CD4-positive, CD25-positive, alpha-beta regulatory T cell (primary cell): ENCODE data around the gene PARP8. TPM values are rescaled to one million over a fixed set of nuclear protein-coding genes. Genes with fewer than 3 reads are reported as not detected.
A peak's percentile ranks its signal among the peaks of the same experiment; 100 is the strongest.

Source experiments
- ATAC-seq, 2 donors: fragments of 150-1000 bp; cut with Tn5 transposase; one replicate each; pipeline ENCODE4 v1.10.0; 2021; ENCODE audit warnings: low read depth in 2 of 2, moderate number of reproducible peaks in 2 of 2, moderate library complexity in 1 of 2
- DNase-seq, 3 donors: peaks; one replicate each; pipeline versions ENCODE4 v3.0.0 to v3.0.0-alpha.2; 2012 to 2022; ENCODE audit warnings: mixed read lengths in 1 of 3
- H3K27ac ChIP-seq: one replicate; pipeline ENCODE4 v1.7.0; 2013; ENCODE audit warnings: mild to moderate bottlenecking, low read length; ENCODE audit not compliant: insufficient read depth, poor library complexity, severe bottlenecking
- H3K27me3 ChIP-seq: one replicate; pipeline ENCODE4 v1.7.0; 2013; ENCODE audit warnings: low read length; ENCODE audit not compliant: control insufficient read depth, insufficient read depth
- H3K36me3 ChIP-seq: one replicate; pipeline ENCODE4 v1.7.0; 2013; ENCODE audit warnings: mild to moderate bottlenecking, low read length, moderate library complexity; ENCODE audit not compliant: control insufficient read depth, insufficient read depth
- H3K4me1 ChIP-seq: 2 replicates; pipeline ENCODE4 v1.7.0; 2013; ENCODE audit warnings: mild to moderate bottlenecking, low read length; ENCODE audit not compliant: insufficient read depth, control insufficient read depth, poor library complexity, severe bottlenecking
- H3K4me3 ChIP-seq: one replicate; pipeline ENCODE4 v1.7.0; 2013; ENCODE audit warnings: low read depth, mild to moderate bottlenecking, low read length, moderate library complexity
- H3K9me3 ChIP-seq, 2 experiments: 1 replicate in 1 of 2; 2 replicates in 1 of 2; pipeline ENCODE4 v1.7.0; 2013; ENCODE audit warnings: low read length in 2 of 2, mild to moderate bottlenecking in 1 of 2, moderate library complexity in 1 of 2; ENCODE audit not compliant: control insufficient read depth in 2 of 2
- H3K27ac Mint-ChIP-seq, 3 donors: one replicate each; pipeline ENCODE4 v1.8.0; 2020 to 2022; ENCODE audit warnings: mild to moderate bottlenecking in 3 of 3, mixed read lengths in 3 of 3, moderate library complexity in 2 of 3
- H3K27me3 Mint-ChIP-seq: one replicate; pipeline ENCODE4 v1.8.0; 2022; ENCODE audit warnings: mild to moderate bottlenecking, mixed read lengths
- H3K36me3 Mint-ChIP-seq: one replicate; pipeline ENCODE4 v1.8.0; 2020; ENCODE audit warnings: mixed read lengths
- H3K4me1 Mint-ChIP-seq, 4 donors: one replicate each; pipeline ENCODE4 v1.8.0; 2020 to 2022; ENCODE audit warnings: mixed read lengths in 4 of 4, mild to moderate bottlenecking in 1 of 4
- H3K4me3 Mint-ChIP-seq, 4 donors: one replicate each; pipeline ENCODE4 v1.8.0; 2020 to 2022; ENCODE audit warnings: mild to moderate bottlenecking in 4 of 4, mixed read lengths in 4 of 4, moderate library complexity in 3 of 4
- H3K9me3 Mint-ChIP-seq, 7 donors: one replicate each; pipeline ENCODE4 v1.8.0; 2020 to 2022; ENCODE audit warnings: mixed read lengths in 7 of 7, mild to moderate bottlenecking in 3 of 7, moderate library complexity in 2 of 7
- polyA plus RNA-seq, 4 donors: library from polyadenylated mRNA; unstranded; fragments of 300-500 nt; fragmentation: Illumina TruSeq; gene quantifications; one replicate each; pipeline ENCODE4 v1.2.3, GENCODE V29; 2021
- total RNA-seq: library from RNA; stranded (reverse); gene quantifications from one replicate; pipeline ENCODE4 v1.2.3, GENCODE V29; 2022

The PARP8 gene
- total and polyA plus RNA-seq, 5 donors from 2014 or later = 45.0 to 217 (median 56.0) TPM

GRCh38 chr5:50839472-50839871 lies 173.0 kb downstream of the PARP8 start:
- peaks cover 0 to 10% (median 2%) of the 10 kb centered on the region in 4 donors for H3K4me1 Mint-ChIP-seq
- H3K27ac Mint-ChIP-seq = peak overlapping the region in 1 of 3 donors; percentile 89
- no peak overlapping the region for H3K4me3 Mint-ChIP-seq
- Histone ChIP-seq H3K27ac (no peak overlapping the region), H3K27me3 (no peaks in the 10 kb centered on the region), H3K4me3 (no peak overlapping the region), H3K4me1 (no peaks in the 10 kb centered on the region), H3K9me3 (no peaks in the 10 kb centered on the region), H3K36me3 (peaks cover 58% of the 10 kb centered on the region)
- DNase-seq = no peak
- peaks cover 0 to 1% (median 0%) of the 10 kb centered on the region in 7 donors for H3K9me3 Mint-ChIP-seq
- H3K27me3 Mint-ChIP-seq = no peaks in the 10 kb centered on the region
- H3K36me3 Mint-ChIP-seq = peaks cover 42% of the 10 kb centered on the region
- no peak for ATAC-seq

GRCh38 chr5:50843091-50843490 lies 176.7 kb downstream of the PARP8 start:
- Histone ChIP-seq H3K4me3 (no peak overlapping the region), H3K27ac (no peak overlapping the region), H3K36me3 (peaks cover 36% of the 10 kb centered on the region), H3K9me3 (no peaks in the 10 kb centered on the region), H3K4me1 (no peaks in the 10 kb centered on the region), H3K27me3 (no peaks in the 10 kb centered on the region)
- no peak for DNase-seq
- ATAC-seq = no peak
- no peak overlapping the region for H3K27ac Mint-ChIP-seq
- H3K4me1 Mint-ChIP-seq = peaks cover 0 to 8% (median under 1%) of the 10 kb centered on the region in 4 donors
- no peaks in the 10 kb centered on the region for H3K27me3 Mint-ChIP-seq
- H3K36me3 Mint-ChIP-seq = peaks cover 28% of the 10 kb centered on the region
- H3K9me3 Mint-ChIP-seq = peaks cover 0 to 1% (median 0%) of the 10 kb centered on the region in 7 donors
- no peak overlapping the region for H3K4me3 Mint-ChIP-seq

GRCh38 chr5:50846261-50846660 lies 179.8 kb downstream of the PARP8 start:
- H3K9me3 Mint-ChIP-seq = no peaks in the 10 kb centered on the region
- no peaks in the 10 kb centered on the region for H3K27me3 ChIP-seq
- H3K9me3 ChIP-seq = no peaks in the 10 kb centered on the region
- H3K27ac ChIP-seq = no peak overlapping the region
- H3K36me3 ChIP-seq = peaks cover 27% of the 10 kb centered on the region
- no peak overlapping the region for H3K27ac Mint-ChIP-seq
- no peak overlapping the region for H3K4me3 ChIP-seq
- no peak overlapping the region for H3K4me3 Mint-ChIP-seq
- H3K27me3 Mint-ChIP-seq = no peaks in the 10 kb centered on the region
- ATAC-seq (no peak), DNase-seq (no peak)
- no peaks in the 10 kb centered on the region for H3K4me1 Mint-ChIP-seq
- H3K4me1 ChIP-seq = no peaks in the 10 kb centered on the region
- H3K36me3 Mint-ChIP-seq = peaks cover 6% of the 10 kb centered on the region

GRCh38 chr5:50849554-50849953 lies 183.1 kb downstream of the PARP8 start:
- no peak overlapping the region for H3K27ac ChIP-seq
- no peaks in the 10 kb centered on the region for H3K9me3 Mint-ChIP-seq
- no peaks in the 10 kb centered on the region for H3K27me3 ChIP-seq
- no peaks in the 10 kb centered on the region for H3K36me3 Mint-ChIP-seq
- no peak overlapping the region for H3K4me3 ChIP-seq
- H3K27ac Mint-ChIP-seq = no peak overlapping the region
- H3K27me3 Mint-ChIP-seq = no peaks in the 10 kb centered on the region
- DNase-seq (no peak), ATAC-seq (no peak)
- no peaks in the 10 kb centered on the region for H3K4me1 ChIP-seq
- H3K4me3 Mint-ChIP-seq = no peak overlapping the region
- peaks cover 4% of the 10 kb centered on the region for H3K36me3 ChIP-seq
- no peaks in the 10 kb centered on the region for H3K9me3 ChIP-seq
- peaks cover 0 to 6% (median 2%) of the 10 kb centered on the region in 4 donors for H3K4me1 Mint-ChIP-seq

GRCh38 chr5:50853151-50853550 lies 186.7 kb downstream of the PARP8 start:
- H3K9me3 Mint-ChIP-seq = no peaks in the 10 kb centered on the region
- ATAC-seq = peak; percentile 19 to 45
- H3K27me3 ChIP-seq = peaks cover 2% of the 10 kb centered on the region
- H3K27ac ChIP-seq = no peak overlapping the region
- no peaks in the 10 kb centered on the region for H3K9me3 ChIP-seq
- H3K27ac Mint-ChIP-seq = no peak overlapping the region
- H3K36me3 Mint-ChIP-seq = no peaks in the 10 kb centered on the region
- H3K4me3 Mint-ChIP-seq = no peak overlapping the region
- peak in 1 of 3 donors; percentile 8 for DNase-seq
- no peaks in the 10 kb centered on the region for H3K4me1 ChIP-seq
- no peaks in the 10 kb centered on the region for H3K36me3 ChIP-seq
- no peak overlapping the region for H3K4me3 ChIP-seq
- peaks cover 0 to 6% (median 2%) of the 10 kb centered on the region in 4 donors for H3K4me1 Mint-ChIP-seq
- peaks cover 4% of the 10 kb centered on the region for H3K27me3 Mint-ChIP-seq

GRCh38 chr5:50854082-50854481 lies 187.6 kb downstream of the PARP8 start:
- no peak overlapping the region for H3K4me3 ChIP-seq

GRCh38 chr5:50855001-50855400 lies 188.6 kb downstream of the PARP8 start:
- H3K36me3 Mint-ChIP-seq = no peaks in the 10 kb centered on the region
- Histone ChIP-seq H3K4me1 (no peaks in the 10 kb centered on the region), H3K27ac (no peak overlapping the region), H3K27me3 (peaks cover 2% of the 10 kb centered on the region), H3K4me3 (no peak overlapping the region), H3K9me3 (no peaks in the 10 kb centered on the region), H3K36me3 (no peaks in the 10 kb centered on the region)
- H3K9me3 Mint-ChIP-seq = no peaks in the 10 kb centered on the region
- no peak overlapping the region for H3K27ac Mint-ChIP-seq
- no peak overlapping the region for H3K4me3 Mint-ChIP-seq
- no peak for ATAC-seq
- H3K27me3 Mint-ChIP-seq = peaks cover 9% of the 10 kb centered on the region
- peaks cover 0 to 6% (median 2%) of the 10 kb centered on the region in 4 donors for H3K4me1 Mint-ChIP-seq
- DNase-seq = no peak

More at GRCh38 chr5:50854082-50854481, 187.6 kb downstream of the PARP8 start:
- peaks cover 2% of the 10 kb centered on the region for H3K27me3 ChIP-seq
- H3K27ac ChIP-seq = no peak overlapping the region
- H3K9me3 Mint-ChIP-seq = no peaks in the 10 kb centered on the region
- no peaks in the 10 kb centered on the region for H3K36me3 ChIP-seq
- H3K4me3 Mint-ChIP-seq = no peak overlapping the region
- H3K4me1 ChIP-seq = no peaks in the 10 kb centered on the region
- H3K36me3 Mint-ChIP-seq = no peaks in the 10 kb centered on the region
- ATAC-seq = no peak
- no peak for DNase-seq
- H3K4me1 Mint-ChIP-seq = peaks cover 0 to 6% (median 2%) of the 10 kb centered on the region in 4 donors
- no peak overlapping the region for H3K27ac Mint-ChIP-seq
- peaks cover 4% of the 10 kb centered on the region for H3K27me3 Mint-ChIP-seq
- no peaks in the 10 kb centered on the region for H3K9me3 ChIP-seq

- peaks cover 14% of the 10 kb centered on the region for H3K27me3 Mint-ChIP-seq
- H3K4me3 Mint-ChIP-seq = no peak overlapping the region
- no peak overlapping the region for H3K4me3 ChIP-seq
- ATAC-seq (no peak), DNase-seq (peak in 1 of 3 donors; percentile 3)
- peaks cover 5% of the 10 kb centered on the region for H3K27me3 ChIP-seq
- no peaks in the 10 kb centered on the region for H3K36me3 Mint-ChIP-seq
- H3K4me1 Mint-ChIP-seq = peaks cover 0 to 6% (median 2%) of the 10 kb centered on the region in 4 donors
- peak overlapping the region in 1 of 3 donors; percentile 60 for H3K27ac Mint-ChIP-seq
- no peak overlapping the region for H3K27ac ChIP-seq
- H3K9me3 Mint-ChIP-seq = no peaks in the 10 kb centered on the region
- no peaks in the 10 kb centered on the region for H3K9me3 ChIP-seq
- H3K4me1 ChIP-seq = no peaks in the 10 kb centered on the region
- H3K36me3 ChIP-seq = no peaks in the 10 kb centered on the region
Measured at GRCh38 chr5:50856401-50857119, 190.1 kb downstream of the PARP8 start.
